ENCODE results near the gene PPP1R15B. TPM values are rescaled to one million over a fixed set of nuclear protein-coding genes. Genes with fewer than 3 reads are reported as not detected.
A peak's percentile ranks its signal among the peaks of the same experiment; 100 is the strongest.

PPP1R15B gene
- total and polyA plus RNA-seq, 4 experiments from 2014 or later: 17.9 to 81.1 (median 49.2) TPM

DNA sequence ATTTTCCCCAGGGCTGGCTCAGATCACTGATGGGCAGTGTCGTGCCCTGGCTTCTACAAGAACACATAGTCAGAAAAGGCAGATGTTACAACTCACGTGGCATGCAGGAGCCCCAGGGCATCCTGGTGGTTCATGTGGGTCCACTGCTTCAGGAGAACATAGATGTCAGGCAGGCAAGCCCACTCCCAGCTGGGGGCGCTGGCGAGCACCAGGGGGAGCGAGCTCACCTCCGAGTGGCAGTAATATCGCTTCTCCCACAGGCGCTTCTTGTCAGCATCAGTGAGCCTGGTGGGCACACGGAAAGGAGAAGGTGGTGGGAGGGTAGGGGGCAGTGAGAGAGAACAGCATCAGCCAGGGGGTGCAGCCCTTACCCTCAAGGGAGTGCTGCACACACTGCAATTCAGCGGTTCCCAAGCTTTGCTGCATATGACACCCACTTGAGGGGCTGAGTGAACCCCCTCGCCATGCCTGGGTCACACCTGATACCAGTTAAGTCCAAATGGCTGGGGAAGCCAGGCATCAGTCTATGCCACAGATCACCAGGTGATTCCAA is 34.3 kb upstream of the PPP1R15B start:
- peak; percentile 28 to 64 (median 39) for DNase-seq
- CTCF ChIA-PET (ENCODE audit: partially characterized antibody): interaction anchor here (0.7 to 31.3 kb wide), 25 partner anchors 9 to 346 kb away, joined by 3 to 1077 read pairs (median 6); partner anchors contain the start of genes MDM4 and PIK3C2B
- POLR2A ChIA-PET (ENCODE audit: partially characterized antibody): interaction anchor here (0.7 to 12.8 kb wide), 5 partner anchors 15 to 61 kb away, joined by 3 to 136 read pairs (median 26); partner anchors contain the start of gene PIK3C2B
- Histone ChIP-seq H3K4me3 (ENCODE audit: low read length in 2 of 2) (no peak overlapping the region), H3K4me1 (ENCODE audit: insufficient read depth, low read length) (peaks cover 21% of the 10 kb centered on the region), H3K27ac (ENCODE audit: low read depth, low read length) (no peak overlapping the region), H3K9me3 (ENCODE audit: control insufficient read depth in 1 of 2, low read length in 2 of 2) (no peaks in the 10 kb centered on the region), H3K36me3 (ENCODE audit: insufficient read depth, low read length) (peaks cover 31% of the 10 kb centered on the region), H3K27me3 (ENCODE audit: insufficient read depth, low read length) (no peaks in the 10 kb centered on the region)
- H3K9me3 Mint-ChIP-seq: no peaks in the 10 kb centered on the region
- peaks cover 45 to 74% of the 10 kb centered on the region in 2 donors for H3K36me3 Mint-ChIP-seq
- H3K4me1 Mint-ChIP-seq: peaks cover 12 to 48% (median 27%) of the 10 kb centered on the region in 4 donors
- no peak overlapping the region for H3K4me3 Mint-ChIP-seq
- intact Hi-C loops (cut with micrococcal nuclease): loop anchor here (1.0 to 5.0 kb wide), 5 partner anchors 15 to 361 kb away; partner anchors contain the start of gene PIK3C2B
- H3K27me3 Mint-ChIP-seq: no peaks in the 10 kb centered on the region
- H3K27ac Mint-ChIP-seq: peak overlapping the region in 2 of 7 donors; percentile 89 to 93

DNA sequence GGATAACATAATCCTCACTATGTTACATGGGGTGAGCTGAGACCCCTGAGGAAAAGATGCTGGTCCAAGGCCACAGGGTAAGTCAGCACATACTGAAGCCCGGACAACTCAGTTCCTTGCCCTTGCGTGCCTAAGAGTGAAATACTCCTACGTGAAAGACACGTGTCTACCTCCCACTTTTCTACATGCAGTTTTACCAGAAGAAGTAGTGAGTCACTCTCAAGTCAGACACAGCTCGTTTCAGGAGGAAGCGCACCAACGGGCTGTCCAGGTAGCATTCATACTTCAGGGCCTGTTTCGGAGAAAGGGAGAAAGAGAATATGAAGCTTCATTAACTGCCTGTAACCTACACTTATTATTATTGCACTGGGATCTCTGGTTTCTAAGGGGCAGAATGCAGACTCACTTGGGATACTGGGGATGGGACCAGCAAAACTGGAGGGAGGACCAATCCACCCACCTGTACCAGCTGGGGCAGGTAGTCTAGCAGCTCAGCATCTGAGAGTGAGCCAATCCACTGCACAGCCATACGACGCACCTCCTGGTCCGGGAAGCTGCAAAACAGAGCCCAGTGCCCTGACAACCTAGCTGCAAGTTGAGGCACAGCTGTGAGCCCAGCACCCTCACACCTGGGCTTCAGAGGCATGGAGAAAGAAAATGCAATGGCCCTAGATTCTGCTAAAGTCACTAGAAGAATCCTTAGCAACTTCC is 32.4 kb upstream of the PPP1R15B start:
- intact Hi-C loops (cut with micrococcal nuclease): no loop called here
- no peak overlapping the region for H3K27ac ChIP-seq (ENCODE audit: low read depth, low read length)
- no peak for DNase-seq
- H3K36me3 ChIP-seq (ENCODE audit: insufficient read depth, low read length): peaks cover 37% of the 10 kb centered on the region
- peak overlapping the region in 2 of 7 donors; percentile 17 to 61 for H3K27ac Mint-ChIP-seq
- H3K4me1 ChIP-seq (ENCODE audit: insufficient read depth, low read length): peaks cover 8% of the 10 kb centered on the region
- H3K27me3 ChIP-seq (ENCODE audit: insufficient read depth, low read length): no peaks in the 10 kb centered on the region
- H3K4me1 Mint-ChIP-seq: peaks cover 5 to 29% (median 15%) of the 10 kb centered on the region in 4 donors
- H3K36me3 Mint-ChIP-seq: peaks cover 51 to 80% of the 10 kb centered on the region in 2 donors
- H3K4me3 Mint-ChIP-seq: no peak overlapping the region
- CTCF ChIA-PET (ENCODE audit: partially characterized antibody): interaction anchor here (1.1 to 31.3 kb wide), 5 partner anchors 11 to 121 kb away, joined by 3 to 1077 read pairs (median 17); partner anchors contain the start of gene PIK3C2B
- no peaks in the 10 kb centered on the region for H3K27me3 Mint-ChIP-seq
- POLR2A ChIA-PET (ENCODE audit: partially characterized antibody): interaction anchor here (1.0 to 12.8 kb wide), 4 partner anchors 51 to 69 kb away, joined by 3 to 136 read pairs (median 18); partner anchors contain the start of gene PIK3C2B
- H3K9me3 ChIP-seq (ENCODE audit: control insufficient read depth in 1 of 2, low read length in 2 of 2): no peaks in the 10 kb centered on the region
- no peak overlapping the region for H3K4me3 ChIP-seq (ENCODE audit: low read length in 2 of 2)
- H3K9me3 Mint-ChIP-seq: no peaks in the 10 kb centered on the region

DNA sequence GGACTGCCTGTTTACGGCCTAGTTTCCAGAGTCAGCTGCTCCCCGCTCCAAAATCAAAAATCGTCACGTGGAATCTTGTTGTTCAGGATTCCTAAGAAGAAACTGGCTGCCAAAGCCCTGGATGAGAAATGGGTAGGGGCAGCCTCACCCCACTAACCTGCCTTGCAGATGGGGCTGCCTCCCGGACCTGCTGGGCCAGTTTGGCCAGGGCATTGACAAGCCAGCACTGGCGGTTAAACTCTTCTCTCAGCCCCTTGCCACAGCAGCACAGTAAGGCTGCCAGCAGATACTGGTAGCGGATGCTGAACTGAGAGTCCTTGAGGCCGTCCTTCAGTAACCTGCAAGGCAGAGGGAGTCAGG is 31.6 kb upstream of the PPP1R15B start:
- no peak for DNase-seq
- CTCF ChIA-PET (ENCODE audit: partially characterized antibody): interaction anchor here (1.1 to 31.3 kb wide), 4 partner anchors 10 to 122 kb away, joined by 3 to 1077 read pairs (median 106); partner anchors contain the start of gene PIK3C2B
- Mint-ChIP-seq H3K4me3 (no peak overlapping the region), H3K27me3 (no peaks in the 10 kb centered on the region), H3K4me1 (peaks cover 4 to 21% (median 12%) of the 10 kb centered on the region in 4 donors), H3K27ac (no peak overlapping the region), H3K36me3 (peaks cover 58 to 81% of the 10 kb centered on the region in 2 donors), H3K9me3 (no peaks in the 10 kb centered on the region)
- Histone ChIP-seq H3K36me3 (ENCODE audit: insufficient read depth, low read length) (peaks cover 45% of the 10 kb centered on the region), H3K27me3 (ENCODE audit: insufficient read depth, low read length) (no peaks in the 10 kb centered on the region), H3K9me3 (ENCODE audit: control insufficient read depth in 1 of 2, low read length in 2 of 2) (no peaks in the 10 kb centered on the region), H3K27ac (ENCODE audit: low read depth, low read length) (no peak overlapping the region), H3K4me3 (ENCODE audit: low read length in 2 of 2) (no peak overlapping the region), H3K4me1 (ENCODE audit: insufficient read depth, low read length) (peaks cover 8% of the 10 kb centered on the region)
- intact Hi-C loops (cut with micrococcal nuclease): no loop called here
- POLR2A ChIA-PET (ENCODE audit: partially characterized antibody): interaction anchor here (1.0 to 12.8 kb wide), 3 partner anchors 52 to 70 kb away, joined by 3 to 136 read pairs (median 6); partner anchors contain the start of gene PIK3C2B

GRCh38 chr1:204442376-204443259 is 31.0 kb upstream of the PPP1R15B start:
- H3K4me3 ChIP-seq (ENCODE audit: low read length in 2 of 2): no peak overlapping the region
- no peak for DNase-seq
- no peaks in the 10 kb centered on the region for H3K9me3 ChIP-seq (ENCODE audit: control insufficient read depth in 1 of 2, low read length in 2 of 2)
- peaks cover 8% of the 10 kb centered on the region for H3K4me1 ChIP-seq (ENCODE audit: insufficient read depth, low read length)
- CTCF ChIA-PET (ENCODE audit: partially characterized antibody): interaction anchor here (1.1 to 31.3 kb wide), 5 partner anchors 9 to 123 kb away, joined by 3 to 1077 read pairs (median 23); partner anchors contain the start of gene PIK3C2B
- Mint-ChIP-seq H3K36me3 (peaks cover 62 to 85% of the 10 kb centered on the region in 2 donors), H3K4me1 (peaks cover 4 to 17% (median 11%) of the 10 kb centered on the region in 4 donors), H3K4me3 (no peak overlapping the region), H3K27ac (peak overlapping the region in 1 of 7 donors; percentile 55), H3K27me3 (no peaks in the 10 kb centered on the region), H3K9me3 (no peaks in the 10 kb centered on the region)
- H3K27me3 ChIP-seq (ENCODE audit: insufficient read depth, low read length): no peaks in the 10 kb centered on the region
- intact Hi-C loops (cut with micrococcal nuclease): no loop called here
- H3K36me3 ChIP-seq (ENCODE audit: insufficient read depth, low read length): peaks cover 51% of the 10 kb centered on the region
- POLR2A ChIA-PET (ENCODE audit: partially characterized antibody): interaction anchor here (12.8 kb wide), 1 partner anchor 52 kb away, joined by 136 read pairs; the partner anchor contains the start of gene PIK3C2B
- no peak overlapping the region for H3K27ac ChIP-seq (ENCODE audit: low read depth, low read length)

- POLR2A ChIA-PET (ENCODE audit: partially characterized antibody): no interaction called here
- Histone ChIP-seq H3K36me3 (ENCODE audit: insufficient read depth, low read length) (peaks cover 55% of the 10 kb centered on the region), H3K9me3 (ENCODE audit: control insufficient read depth in 1 of 2, low read length in 2 of 2) (no peaks in the 10 kb centered on the region), H3K4me1 (ENCODE audit: insufficient read depth, low read length) (peaks cover 6% of the 10 kb centered on the region), H3K27me3 (ENCODE audit: insufficient read depth, low read length) (no peaks in the 10 kb centered on the region), H3K27ac (ENCODE audit: low read depth, low read length) (no peak overlapping the region), H3K4me3 (ENCODE audit: low read length in 2 of 2) (no peak overlapping the region)
- Mint-ChIP-seq H3K36me3 (peaks cover 65 to 88% of the 10 kb centered on the region in 2 donors), H3K9me3 (no peaks in the 10 kb centered on the region), H3K27ac (peak overlapping the region in 4 of 7 donors; percentile 25 to 73 (median 48)), H3K4me1 (peaks cover 3 to 9% (median 6%) of the 10 kb centered on the region in 4 donors), H3K4me3 (peak overlapping the region in 1 of 8 donors; percentile 53), H3K27me3 (no peaks in the 10 kb centered on the region)
- CTCF ChIA-PET (ENCODE audit: partially characterized antibody): interaction anchor here (3.7 to 31.3 kb wide), 2 partner anchors 10 to 60 kb away, joined by 23 to 1077 read pairs; partner anchors contain the start of gene PIK3C2B
- intact Hi-C loops (cut with micrococcal nuclease): no loop called here
- no peak for DNase-seq
These were observed 29.9 kb upstream of the PPP1R15B start for GRCh38 chr1:204441558-204441957.

DNA sequence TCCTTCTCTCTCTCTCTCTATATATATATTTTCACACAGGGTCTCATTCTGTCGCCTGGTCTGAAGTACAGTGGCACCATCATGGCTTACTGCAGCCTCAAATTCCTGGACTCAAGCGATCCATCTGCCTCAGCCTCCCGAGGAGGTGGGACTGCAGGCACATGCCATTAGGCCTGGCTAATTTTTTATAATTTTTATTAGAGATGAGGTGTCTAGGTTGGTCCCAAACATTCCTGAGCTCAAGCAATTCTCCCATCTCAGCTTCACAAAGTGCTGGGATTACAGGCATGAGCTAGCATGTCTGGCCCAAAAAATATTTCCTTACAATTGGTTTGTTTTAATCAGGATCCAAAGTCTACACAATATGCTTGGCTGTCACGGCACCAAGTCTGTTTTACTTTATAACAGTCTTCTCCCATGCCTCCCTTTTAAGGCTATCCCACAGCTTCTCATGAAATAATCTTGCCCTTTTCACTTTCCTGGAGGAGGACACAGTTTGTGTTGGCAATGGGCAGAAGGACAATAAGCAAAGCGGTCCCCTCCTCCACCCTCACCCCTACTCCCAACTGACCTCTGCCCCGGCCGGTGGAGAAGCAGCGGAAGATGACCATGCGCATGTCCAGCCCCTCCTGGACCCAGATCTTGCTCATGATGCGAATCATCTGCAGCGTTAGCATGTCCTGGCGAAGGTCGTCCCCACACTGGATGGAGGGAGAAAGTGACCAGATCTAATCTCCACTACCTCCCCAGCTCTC is 28.2 kb upstream of the PPP1R15B start:
- H3K4me1 Mint-ChIP-seq: peaks cover 0 to 4% (median under 1%) of the 10 kb centered on the region in 4 donors
- Histone ChIP-seq H3K9me3 (ENCODE audit: control insufficient read depth in 1 of 2, low read length in 2 of 2) (no peaks in the 10 kb centered on the region), H3K27me3 (ENCODE audit: insufficient read depth, low read length) (no peaks in the 10 kb centered on the region), H3K36me3 (ENCODE audit: insufficient read depth, low read length) (peaks cover 59% of the 10 kb centered on the region), H3K4me3 (ENCODE audit: low read length in 2 of 2) (no peak overlapping the region), H3K4me1 (ENCODE audit: insufficient read depth, low read length) (no peaks in the 10 kb centered on the region), H3K27ac (ENCODE audit: low read depth, low read length) (no peak overlapping the region)
- DNase-seq: no peak
- no peaks in the 10 kb centered on the region for H3K27me3 Mint-ChIP-seq
- CTCF ChIA-PET (ENCODE audit: partially characterized antibody): interaction anchor here (0.9 to 31.3 kb wide), 4 partner anchors 8 to 61 kb away, joined by 4 to 1077 read pairs (median 116); partner anchors contain the start of gene PIK3C2B
- POLR2A ChIA-PET (ENCODE audit: partially characterized antibody): no interaction called here
- intact Hi-C loops (cut with micrococcal nuclease): no loop called here
- no peaks in the 10 kb centered on the region for H3K9me3 Mint-ChIP-seq
- H3K4me3 Mint-ChIP-seq: no peak overlapping the region
- H3K27ac Mint-ChIP-seq: peak overlapping the region in 1 of 7 donors; percentile 62
- peaks cover 67 to 88% of the 10 kb centered on the region in 2 donors for H3K36me3 Mint-ChIP-seq

Data from CD4-positive, alpha-beta memory T cell (primary cell).